NCI-H2029 treated with DMSO at 0.1 percent for 48 hours (cell line): ENCODE measurements around the gene SLC41A3.

Experiments
- DNase-seq: peaks from one replicate; lab custom pipeline; 2025; lab: John Stamatoyannopoulos, UW

Gene SLC41A3

DNA sequence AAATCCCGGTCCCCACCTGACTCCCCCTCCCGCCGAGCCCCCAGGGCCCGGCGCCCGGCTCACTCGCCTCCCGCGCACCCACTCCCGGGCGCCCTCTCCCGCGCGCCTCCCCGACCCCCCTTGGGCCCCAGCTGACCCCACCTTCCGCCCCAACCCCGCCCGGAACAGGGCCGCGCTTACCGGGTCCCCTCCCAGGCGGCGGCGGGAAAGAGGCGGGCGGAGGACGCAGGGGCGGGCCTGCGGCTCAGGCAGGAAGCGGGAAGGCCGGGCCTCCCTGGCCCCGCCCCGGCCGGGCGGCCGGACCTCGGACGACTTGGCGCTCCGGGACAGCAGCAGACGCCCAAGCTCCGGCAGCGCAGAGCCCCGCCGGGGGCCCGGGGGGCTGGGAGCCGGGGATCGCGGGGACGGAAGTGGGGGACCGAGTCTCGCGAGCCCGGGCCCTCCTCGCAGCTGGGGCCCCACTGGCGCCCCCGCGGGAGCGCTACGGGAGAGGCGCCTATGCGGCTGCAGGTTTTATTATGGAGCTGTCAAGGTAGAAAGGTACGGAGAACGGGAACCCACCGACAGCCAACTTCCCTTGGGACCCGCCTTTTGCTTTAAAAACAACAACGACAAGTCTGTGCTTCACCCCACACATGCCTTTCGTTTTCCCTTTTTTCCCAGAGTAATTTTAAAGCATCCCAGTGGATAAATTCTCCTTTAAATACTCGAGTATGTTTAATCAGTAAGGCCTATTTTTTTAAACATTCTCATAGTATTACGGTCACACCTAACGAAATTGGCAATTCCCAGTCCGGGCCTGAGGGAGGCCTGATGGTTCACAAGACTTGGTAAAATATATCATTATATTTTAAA, at the start of gene SLC41A3:
TSS of gene SLC41A3 (minus strand) at position 212 of the 855 bp plus-strand sequence. CDS start 15,905 bp downstream, outside the sequence.
- peak; percentile 48 for DNase-seq

DNA sequence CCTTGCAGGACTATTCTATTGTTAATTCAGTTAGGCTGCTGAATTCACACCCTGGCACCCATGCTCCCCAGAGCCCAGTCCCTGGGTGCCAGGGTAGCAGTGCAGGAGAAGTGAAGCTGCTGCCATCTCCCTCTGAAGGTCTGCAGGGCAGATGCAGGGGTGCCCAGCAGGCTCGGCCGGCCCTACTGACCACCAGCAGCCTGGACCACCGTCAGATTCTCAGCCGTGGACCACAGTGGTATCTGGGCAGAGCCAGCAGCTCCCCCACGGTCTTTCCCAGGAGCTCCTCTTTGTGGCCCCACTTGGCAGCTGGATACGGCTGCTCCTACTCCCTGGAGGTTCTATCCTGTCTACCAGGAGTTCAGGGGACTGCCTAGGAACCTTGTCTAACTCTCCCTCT, 49.7 kb upstream of the SLC41A3 start:
- no peak for DNase-seq

DNA sequence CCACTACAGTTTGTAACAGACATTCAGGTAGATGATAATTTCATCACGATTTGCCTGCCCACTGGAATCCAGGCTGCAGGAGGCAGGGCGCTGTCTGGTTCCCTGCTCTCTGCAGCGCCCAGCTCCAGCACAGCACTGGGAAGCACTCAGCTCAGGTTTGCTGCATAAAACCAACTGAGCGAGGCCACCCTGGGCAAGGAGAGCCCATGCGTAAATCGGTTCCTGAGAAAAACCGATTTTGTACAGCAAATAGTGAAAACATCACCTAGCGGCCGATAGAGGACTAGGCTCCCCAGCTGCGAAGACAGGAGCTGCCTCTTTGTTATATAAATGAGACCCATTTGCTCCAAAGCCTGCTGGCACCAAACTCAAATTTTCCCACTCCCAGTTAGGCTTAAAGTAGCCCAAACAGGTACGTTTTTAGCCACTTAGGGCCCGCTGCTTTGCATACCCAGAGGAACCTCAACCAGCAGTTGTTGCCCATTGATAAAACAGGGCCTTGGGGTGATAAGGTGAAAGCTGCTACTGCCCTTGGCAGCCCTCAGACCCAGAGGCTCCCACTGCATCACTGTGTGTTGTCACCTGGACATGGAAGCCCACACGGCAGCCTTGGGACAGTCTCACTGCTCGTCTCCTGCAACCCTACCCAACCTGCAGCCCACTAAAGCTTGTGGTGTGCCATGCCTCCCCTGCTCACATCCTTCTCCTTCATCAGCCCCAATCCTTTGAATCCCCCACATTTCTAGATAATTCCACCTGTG, 49.0 kb upstream of the SLC41A3 start:
- DNase-seq = no peak

DNA sequence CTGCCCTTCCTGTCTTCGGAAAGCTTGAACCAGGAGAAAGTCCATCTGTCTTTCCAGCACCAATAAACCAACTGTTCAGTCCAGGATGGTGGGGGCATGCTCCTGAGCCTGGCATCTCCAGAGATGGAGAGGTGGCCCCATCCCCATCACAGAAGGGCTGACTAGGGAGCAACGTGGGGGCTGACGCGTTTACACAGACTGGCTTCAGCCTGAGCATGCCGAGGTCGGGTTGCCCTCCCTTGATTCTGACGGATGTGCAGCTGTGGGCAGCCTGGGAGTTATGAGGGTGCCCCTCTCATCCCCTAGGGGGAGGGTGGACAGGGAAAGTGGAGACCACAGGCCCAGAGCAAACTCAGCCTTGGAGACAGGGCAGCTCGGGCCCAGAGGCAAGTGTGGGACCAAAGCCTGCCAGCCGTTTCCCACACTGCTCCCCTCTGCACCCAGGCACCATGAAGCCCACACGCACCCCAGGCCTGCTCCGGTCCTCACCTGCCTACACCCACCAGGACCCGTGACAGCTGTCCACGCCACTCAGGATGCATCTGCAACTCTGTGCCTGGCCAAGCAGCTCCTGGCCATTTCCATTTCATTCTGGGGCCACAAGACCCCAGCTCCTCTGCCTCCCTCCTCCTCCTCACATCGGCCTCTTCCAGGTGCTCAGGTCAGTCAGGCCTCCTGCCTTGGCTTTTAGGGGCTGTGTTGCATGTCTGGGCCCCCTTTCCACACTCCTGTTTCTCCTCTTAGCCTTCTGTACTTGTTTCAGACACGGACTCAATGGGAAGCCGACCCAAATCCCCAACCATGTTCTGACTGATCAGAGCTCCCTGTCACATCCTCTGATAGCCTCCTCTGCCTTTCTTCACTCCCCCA, 48.2 kb upstream of the SLC41A3 start:
- no peak for DNase-seq

DNA sequence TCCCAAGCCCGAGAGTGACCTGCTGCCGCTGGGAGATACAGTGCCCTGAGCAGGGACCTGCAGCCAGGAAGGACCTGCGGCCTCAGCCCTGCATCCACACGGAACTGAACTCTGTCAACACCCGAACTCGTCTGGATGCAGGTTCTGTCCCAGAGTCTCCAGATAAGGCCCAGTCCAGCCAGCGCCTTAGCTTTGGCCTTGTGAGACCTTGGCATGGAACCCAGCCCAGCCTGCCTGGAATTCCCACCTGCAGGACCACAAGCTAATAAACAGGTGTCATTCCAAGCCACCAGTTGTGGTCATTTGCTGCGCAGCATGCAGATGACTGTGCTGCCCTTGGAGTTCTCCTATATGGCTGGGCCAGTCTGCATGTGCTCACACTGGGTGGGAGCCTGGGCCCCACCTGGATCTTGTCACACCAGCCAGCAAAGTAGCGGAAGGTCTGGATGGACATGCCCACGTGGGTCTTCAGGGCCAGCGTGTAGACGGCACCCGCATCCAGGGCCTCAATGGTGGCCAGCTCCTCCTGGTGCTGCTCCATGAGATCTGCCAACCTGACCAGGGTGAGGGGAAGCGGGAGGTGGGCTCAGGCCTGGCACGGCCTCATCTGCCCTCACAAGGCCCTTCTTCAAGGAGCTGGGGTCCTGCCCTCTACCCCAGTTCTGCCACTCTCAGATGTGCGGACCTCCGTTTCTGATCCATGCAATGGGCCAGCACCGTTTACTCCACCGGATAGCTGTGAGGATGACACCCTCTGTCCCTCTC, 47.2 kb upstream of the SLC41A3 start:
- DNase-seq = no peak

DNA sequence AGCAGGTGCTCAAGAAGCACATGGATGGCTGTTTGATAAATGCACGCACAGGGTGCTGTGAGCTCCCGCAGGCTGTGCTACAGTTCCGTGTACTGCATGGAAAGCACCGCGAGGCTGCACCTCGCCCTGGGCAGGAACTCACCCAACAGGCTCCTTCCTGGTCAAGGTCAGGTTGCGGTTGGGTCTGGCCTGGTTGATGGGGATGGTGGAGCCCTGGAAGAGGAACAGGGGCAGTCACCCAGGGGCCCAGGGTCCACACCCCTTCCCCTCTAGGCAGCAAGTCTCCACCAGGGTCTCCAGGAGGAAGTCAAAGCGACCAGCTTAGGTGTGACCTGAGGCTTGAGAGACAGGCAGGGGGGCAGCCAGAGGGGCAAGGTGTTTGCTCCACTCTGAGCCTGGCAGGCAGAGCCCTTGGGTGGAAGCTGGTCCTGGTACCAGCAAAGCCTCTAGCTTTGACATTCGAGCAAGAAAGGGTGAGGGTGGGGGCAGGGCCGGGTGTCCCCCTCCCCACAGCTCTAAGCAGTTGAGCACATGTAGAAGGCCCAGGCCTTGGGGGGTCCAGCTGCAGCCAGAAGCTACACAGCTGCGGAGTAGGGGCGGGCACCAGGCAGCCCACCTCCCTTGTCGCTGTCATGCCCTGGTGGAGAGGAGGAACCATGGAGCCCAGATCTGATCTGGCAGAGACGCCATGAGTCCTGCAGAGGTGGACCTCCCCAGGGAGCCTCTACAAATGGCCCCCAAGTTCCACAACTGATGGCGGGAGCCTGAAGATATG, 46.3 kb upstream of the SLC41A3 start:
- no peak for DNase-seq

DNA sequence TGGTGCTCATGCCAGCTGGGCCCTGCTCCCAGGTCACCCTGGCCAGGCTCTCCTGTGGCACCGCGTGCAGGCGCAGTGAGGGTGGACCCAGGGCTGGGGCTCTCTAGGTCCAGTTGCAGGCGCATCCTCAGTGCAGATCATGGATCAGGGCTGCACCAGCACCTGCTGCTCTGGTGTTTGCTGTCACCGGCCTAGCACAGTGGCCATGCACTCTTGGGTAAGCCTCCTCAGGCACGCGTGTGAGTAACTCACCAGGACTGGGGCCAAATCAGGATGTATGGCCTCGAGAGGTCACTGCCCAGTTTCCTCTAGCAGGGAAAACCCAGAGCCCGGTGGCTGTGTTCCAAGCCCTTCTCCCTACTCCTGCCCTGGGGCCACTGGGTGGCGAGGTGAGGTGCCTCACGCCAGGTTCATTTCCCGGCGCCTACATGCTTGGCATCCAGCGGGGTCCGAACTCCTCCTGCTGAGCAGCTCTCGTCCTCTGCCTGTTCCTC, 45.5 kb upstream of the SLC41A3 start:
- DNase-seq = no peak

DNA sequence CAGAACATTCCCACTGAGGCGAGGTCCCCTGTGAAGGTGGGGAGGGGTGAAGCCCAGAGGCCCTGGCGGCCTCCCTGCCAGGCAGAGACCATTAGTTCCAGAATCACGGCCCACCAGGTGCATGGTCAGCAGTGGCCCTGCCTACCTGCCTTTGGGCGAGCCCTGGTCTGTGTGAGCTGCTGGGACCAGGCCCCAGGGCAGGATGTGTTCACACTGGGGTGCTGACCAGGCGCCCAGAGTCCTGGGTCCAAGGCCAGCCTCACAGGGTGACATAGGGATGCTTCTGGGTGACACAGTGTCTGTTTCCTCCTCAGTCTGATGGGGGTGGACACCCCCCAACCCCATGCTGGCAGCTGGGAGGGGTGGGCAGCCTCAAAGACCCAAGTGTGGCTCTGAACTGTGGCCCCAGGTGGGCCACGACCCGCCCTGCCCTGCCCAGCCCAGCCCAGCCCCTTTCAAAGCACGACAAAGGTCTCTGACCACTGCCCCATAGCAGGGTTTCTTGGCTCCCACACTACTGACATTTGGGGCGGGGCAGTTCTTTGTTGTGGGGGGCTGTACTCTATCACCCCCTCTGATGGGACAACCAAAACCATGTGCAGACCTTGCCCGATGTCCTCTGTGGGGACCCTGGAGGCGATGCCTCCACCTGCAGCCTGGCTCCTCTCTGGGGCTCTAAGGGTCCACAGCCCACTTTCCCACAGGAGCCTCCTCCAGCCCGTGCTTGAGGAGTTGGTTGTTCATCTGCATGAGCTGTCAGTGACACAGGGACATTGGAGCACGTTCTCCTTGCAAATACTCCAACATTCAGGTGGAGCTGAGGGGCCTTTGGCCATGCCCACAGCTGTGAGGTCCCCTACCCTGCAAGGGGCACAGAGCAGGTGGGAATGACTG, 44.8 kb upstream of the SLC41A3 start:
- DNase-seq = no peak

DNA sequence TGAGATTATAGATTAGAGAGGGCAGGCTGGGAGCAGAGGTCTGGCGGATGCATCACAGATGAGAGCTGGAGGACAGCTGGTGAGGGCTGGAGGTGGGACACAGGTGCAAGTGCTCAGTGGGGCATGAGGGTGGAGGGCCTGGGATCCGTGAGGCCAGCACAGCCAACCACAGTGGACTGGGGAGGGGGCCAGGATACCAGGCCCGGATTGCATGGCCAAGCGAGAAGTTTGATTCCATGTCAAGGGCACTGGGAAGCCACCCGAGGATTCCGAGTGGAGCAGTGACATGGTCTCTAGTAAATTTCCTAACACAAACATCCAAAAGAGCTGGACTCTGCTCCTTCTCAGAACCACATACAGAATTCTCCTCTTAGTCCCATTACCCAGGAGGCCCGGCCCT, 44.0 kb upstream of the SLC41A3 start:
- DNase-seq = no peak

DNA sequence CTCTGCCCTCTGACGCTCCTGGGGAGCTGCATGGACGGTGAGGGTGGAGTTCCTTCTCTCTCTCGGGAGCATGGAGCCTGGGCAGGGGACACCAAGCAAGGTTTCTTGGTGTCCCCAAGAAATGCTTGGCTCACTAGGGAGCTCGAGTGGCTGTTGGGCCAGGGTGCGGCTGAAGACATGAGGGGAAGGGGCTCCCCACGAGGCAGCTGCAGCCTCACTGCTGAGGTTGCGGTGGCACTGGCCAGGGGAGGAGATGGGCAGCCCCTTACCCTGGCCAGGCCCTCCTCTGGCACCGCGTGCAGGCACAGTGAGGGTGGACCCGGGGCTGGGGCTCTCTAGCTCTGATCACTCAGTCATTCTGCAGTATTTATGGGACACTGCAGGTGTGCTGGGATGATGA, 43.5 kb upstream of the SLC41A3 start:
- no peak for DNase-seq

DNA sequence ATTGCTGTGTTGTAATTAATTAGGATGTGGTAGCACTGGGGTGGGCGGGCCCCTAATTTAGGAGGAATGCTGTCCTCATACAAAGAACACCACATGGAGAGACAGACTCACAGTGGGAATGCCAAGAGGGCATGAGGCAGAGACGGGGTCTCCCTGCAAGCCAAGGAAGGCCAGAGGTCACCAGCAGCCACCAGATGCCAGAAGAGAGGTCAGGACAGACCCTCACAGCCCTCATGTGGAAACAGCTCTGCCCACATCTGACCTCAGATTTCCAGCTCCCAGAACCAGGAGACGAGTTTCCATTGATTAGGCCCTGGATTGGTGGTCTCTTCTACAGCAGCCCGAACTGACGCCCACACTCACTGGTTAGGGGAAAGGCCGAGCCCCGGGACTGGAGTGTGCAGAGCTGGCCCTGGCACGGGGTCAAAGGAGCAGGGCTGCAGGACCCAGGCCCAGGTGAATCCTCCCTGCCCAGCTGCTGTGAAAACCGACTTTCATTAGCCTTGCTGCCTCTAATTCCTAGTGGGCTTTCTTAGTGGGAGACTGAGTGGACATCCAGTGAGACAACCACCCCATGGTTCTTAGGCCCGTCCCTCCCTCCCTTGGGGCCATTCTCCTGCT, 43.0 kb upstream of the SLC41A3 start:
- no peak for DNase-seq

DNA sequence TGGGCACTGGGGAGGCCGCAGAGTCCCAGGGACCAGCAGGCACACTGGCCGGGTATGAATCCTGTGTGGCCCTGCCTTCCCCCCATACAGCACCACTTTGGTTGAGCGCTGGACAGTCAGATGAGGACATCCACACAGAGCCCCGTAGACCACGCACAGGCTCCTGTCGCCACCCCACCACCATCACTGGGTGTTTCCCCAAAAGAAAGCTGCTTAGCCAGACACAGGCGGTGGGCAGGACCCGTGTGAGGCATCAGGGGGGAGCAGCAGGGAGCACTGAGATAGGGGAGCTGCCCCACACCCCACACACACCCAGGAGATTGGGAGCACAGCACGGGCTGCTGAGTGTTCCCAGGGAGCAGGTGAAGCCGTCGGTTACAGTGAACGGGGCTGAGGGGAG, 42.4 kb upstream of the SLC41A3 start:
- no peak for DNase-seq

DNA sequence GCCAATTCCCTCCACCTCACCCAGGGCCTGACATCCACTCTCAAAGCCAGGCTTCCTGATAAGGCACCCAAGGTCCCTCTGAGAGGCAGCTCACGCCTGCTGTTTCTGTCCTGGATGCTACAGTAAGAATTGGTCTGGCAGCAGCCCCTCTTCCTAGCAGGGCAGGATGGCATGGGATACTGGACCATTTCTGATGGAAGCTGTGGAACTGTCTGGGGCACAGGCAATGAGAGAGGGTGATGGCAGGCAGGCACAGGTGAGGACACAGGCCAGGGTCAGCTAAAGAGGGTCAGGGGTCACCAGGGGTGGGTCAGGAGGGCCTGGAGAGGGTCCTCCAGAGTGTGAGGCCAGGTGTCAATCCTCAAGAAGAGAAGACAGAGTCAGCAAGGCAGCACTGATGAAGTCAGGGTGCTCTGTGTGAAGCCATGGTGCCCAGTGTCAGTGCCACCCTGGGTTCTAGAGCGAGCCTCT, 41.9 kb upstream of the SLC41A3 start:
- no peak for DNase-seq

DNA sequence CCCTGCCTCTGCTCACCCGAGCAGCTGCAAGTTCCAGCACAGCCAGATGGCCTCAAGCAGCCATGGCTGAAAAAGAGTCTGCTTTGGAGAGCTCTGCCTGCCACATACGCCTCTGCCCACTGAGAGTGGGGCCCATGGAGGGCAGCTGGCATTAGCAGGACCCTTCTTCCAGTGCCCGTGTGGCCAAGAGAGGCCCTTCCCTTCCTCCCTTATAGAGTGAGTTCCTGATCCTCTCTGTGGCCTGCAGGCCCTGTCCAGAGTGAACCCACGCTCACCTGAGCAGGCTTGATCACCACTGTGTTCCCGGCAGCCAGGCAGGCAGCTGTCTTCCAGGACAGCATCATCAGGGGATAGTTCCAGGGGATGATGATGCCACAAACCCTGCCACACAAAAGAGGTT, 41.4 kb upstream of the SLC41A3 start:
- no peak for DNase-seq

DNA sequence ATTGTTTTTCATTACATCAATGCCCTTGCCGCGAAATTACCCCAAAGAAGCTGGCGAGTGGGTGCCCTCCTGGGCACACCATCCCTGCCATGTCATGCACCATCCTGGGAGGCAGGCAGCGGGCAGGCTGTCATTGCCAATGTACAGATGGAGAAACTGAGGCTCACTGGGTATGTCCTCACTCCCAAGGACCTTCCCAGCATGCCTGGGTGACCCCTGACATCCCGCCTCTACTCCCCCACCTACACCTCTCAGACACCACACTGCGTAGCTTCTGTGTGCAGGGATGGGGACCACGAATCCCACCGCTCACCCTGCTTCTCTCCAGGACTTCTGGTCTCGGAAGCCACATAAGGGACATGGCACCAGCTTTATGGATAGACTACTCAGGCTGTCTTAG, 41.0 kb upstream of the SLC41A3 start:
- no peak for DNase-seq

DNA sequence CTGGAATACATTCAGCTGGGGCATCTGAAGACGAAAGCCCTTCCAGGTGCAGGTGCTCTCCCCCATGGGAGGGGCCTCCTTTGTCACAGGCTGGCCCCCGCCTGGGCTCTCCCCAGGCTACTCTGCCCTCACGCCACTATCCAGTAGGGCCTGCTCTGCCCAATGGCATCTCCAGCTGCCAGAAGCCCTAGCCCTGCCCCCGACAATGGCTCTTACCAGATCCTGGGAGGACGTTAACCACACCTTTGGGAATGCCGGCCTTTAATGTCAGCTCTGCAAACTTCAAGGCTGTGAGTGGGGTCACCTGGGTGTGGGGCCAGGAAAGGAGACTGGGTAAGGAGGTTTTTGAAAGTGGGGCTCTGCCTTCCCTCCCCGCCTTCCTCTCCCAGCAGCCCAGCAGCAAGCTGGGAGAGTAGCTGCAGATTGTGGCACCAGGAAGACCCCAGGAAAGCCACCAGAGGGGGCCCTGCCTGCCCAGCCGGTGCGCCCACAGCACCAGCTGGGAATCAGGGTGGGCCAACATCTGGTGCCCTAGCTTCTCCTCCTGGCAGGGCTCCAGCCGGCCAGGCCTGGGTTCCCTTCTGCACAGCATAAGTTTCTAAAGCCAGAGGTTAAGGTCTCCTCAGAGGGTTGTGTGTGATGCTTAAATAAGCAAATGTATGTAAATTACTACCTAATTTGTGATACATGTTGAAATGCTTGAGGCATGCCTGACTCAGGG, 40.4 kb upstream of the SLC41A3 start:
- DNase-seq = no peak

DNA sequence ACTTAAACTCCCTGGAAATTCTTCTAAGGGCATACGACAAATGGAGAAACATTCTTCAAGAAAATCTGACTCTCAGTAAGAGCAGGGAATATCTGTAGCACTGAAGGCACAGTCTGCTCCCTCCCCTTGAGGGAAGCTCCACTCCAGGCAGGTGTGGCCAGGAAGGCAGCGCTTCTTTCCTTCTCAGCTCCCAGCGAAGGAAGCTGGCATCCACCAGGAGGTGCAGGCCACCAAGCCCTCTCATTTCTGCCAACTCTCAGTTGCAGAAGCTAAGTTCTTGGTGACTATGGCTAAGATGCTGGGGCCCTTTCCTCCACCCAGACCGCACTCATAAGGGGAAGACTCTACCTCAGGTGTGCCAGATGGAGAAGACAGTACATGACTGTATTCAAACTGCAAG, 37.7 kb upstream of the SLC41A3 start:
- DNase-seq = no peak

DNA sequence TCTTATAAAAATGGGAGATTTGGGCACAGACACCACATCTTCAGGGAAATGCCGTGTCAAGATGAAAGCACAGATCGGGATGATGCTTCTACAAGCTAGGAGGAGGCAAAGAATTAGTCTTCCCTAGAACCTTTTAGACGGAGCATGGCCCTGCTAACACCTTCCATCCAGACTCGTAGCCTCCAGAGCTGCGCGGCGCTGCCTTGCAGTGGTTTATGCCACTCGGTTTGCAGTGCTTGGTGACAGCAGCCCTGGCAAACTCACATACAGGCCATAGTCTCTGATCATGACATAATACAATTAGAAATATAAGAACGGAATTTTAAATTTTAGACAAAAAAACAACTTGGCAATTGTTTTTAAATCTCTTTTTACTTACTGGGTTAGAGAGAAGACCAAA, 37.1 kb upstream of the SLC41A3 start:
- no peak for DNase-seq
